GM19238 (cell line): Measurements from ENCODE around the gene ZNF280D.
"Not testable (repeated sequence)": the region's sequence is repeated elsewhere in the genome, so short reads cannot be mapped to it uniquely, and the experiment has no call there.

Experiments
- DNase-seq: peaks from one replicate; pipeline ENCODE4 v3.0.0; 2011; ENCODE audit warnings: low spot score; ENCODE audit not compliant: insufficient read length

Gene ZNF280D

GRCh38 chr15:56719021-56719612 is 14.2 kb downstream of the ZNF280D start:
- no peak for DNase-seq

- no peak for DNase-seq
These were observed 14.7 kb downstream of the ZNF280D start for GRCh38 chr15:56718560-56718959.

GRCh38 chr15:56716334-56716733 is 17.0 kb downstream of the ZNF280D start:
- no peak for DNase-seq

- DNase-seq = no peak
These were observed 18.1 kb downstream of the ZNF280D start for GRCh38 chr15:56715220-56715619.

GRCh38 chr15:56709502-56709901 is 23.8 kb downstream of the ZNF280D start:
- not testable (repeated sequence) for DNase-seq

GRCh38 chr15:56699743-56700142 is 33.6 kb downstream of the ZNF280D start:
- no peak for DNase-seq

GRCh38 chr15:56698270-56698669 is 35.0 kb downstream of the ZNF280D start:
- no peak for DNase-seq

GRCh38 chr15:56693761-56694160 is 39.5 kb downstream of the ZNF280D start:
- no peak for DNase-seq

- no peak for DNase-seq
These were observed 42.6 kb downstream of the ZNF280D start for GRCh38 chr15:56690733-56691132.

- no peak for DNase-seq
These were observed 49.4 kb downstream of the ZNF280D start for GRCh38 chr15:56683908-56684307.

GRCh38 chr15:56681113-56681512 is 52.2 kb downstream of the ZNF280D start:
- DNase-seq = no peak

- no peak for DNase-seq
These were observed 54.1 kb downstream of the ZNF280D start for GRCh38 chr15:56679225-56679624.

- DNase-seq = no peak
These were observed 54.7 kb downstream of the ZNF280D start for GRCh38 chr15:56678571-56678970.

- no peak for DNase-seq
These were observed 56.0 kb downstream of the ZNF280D start for GRCh38 chr15:56677271-56677670.

- no peak for DNase-seq
These were observed 57.4 kb downstream of the ZNF280D start for GRCh38 chr15:56675930-56676329.

GRCh38 chr15:56674857-56675256 is 58.5 kb downstream of the ZNF280D start:
- DNase-seq = no peak

GRCh38 chr15:56672721-56673120 is 60.6 kb downstream of the ZNF280D start:
- no peak for DNase-seq

- DNase-seq = no peak
These were observed 65.8 kb downstream of the ZNF280D start for GRCh38 chr15:56667517-56667916.

GRCh38 chr15:56660943-56661342 is 72.4 kb downstream of the ZNF280D start:
- no peak for DNase-seq

- DNase-seq = no peak
These were observed 74.1 kb downstream of the ZNF280D start for GRCh38 chr15:56659197-56659596.

- no peak for DNase-seq
These were observed 78.7 kb downstream of the ZNF280D start for GRCh38 chr15:56654624-56655023.

GRCh38 chr15:56654216-56654615 is 79.1 kb downstream of the ZNF280D start:
- no peak for DNase-seq

GRCh38 chr15:56653787-56654186 is 79.5 kb downstream of the ZNF280D start:
- DNase-seq = no peak

GRCh38 chr15:56653107-56653506 is 80.2 kb downstream of the ZNF280D start:
- DNase-seq = no peak
